ENCODE measurements around the gene CLHC1. TPM values are rescaled to one million over a fixed set of nuclear protein-coding genes. Genes with fewer than 3 reads are reported as not detected.

Gene CLHC1
- total and polyA plus RNA-seq, 2 of the 8 experiments (the other 6 are each of a cell fraction or from before 2014, with no cell fraction given), result 2.6 to 10.8 TPM

- H3K18ac ChIP-seq (ENCODE audit: extremely low read depth, low read length), result no peak overlapping the region
- POLR2A ChIA-PET (ENCODE audit: partially characterized antibody), result interaction anchor here (1.3 kb wide), 1 partner anchor 11 kb away, joined by 3 read pairs; no protein-coding TSS in a partner anchor
Observed at GRCh38 chr2:55135491-55135890, 96.6 kb downstream of the CLHC1 start.

More at GRCh38 chr2:55135491-55135890, 96.6 kb downstream of the CLHC1 start:
- CTCF ChIA-PET (ENCODE audit: partially characterized antibody), result no interaction called here
- no peak overlapping the region for H3K14ac ChIP-seq (ENCODE audit: insufficient read length)
- no peak overlapping the region for H3K9ac ChIP-seq (replicated peaks in 1 of 4; ENCODE audit: extremely low read depth in 1 of 4, low read depth in 3 of 4, low read length in 3 of 4)
- H4K5ac ChIP-seq (ENCODE audit: insufficient read length, low read depth, low read length), result no peak overlapping the region
- no peak overlapping the region for H2BK15ac ChIP-seq (ENCODE audit: low read length)
- H2BK120ac ChIP-seq (replicated peaks; ENCODE audit: low read depth, low read length), result no peak overlapping the region
- H3K27me3 ChIP-seq (replicated peaks in 1 of 4; ENCODE audit: control insufficient read depth in 3 of 4, extremely low read depth in 1 of 4, insufficient read depth in 3 of 4, low read length in 3 of 4), result no peaks in the 10 kb centered on the region
- H3K4me2 ChIP-seq (ENCODE audit: insufficient read depth in 1 of 2, low read depth in 2 of 2, low read length in 2 of 2), result no peak overlapping the region
- H3K79me2 ChIP-seq (ENCODE audit: control insufficient read depth in 1 of 2, insufficient read depth in 2 of 2, low read length in 2 of 2), result no peaks in the 10 kb centered on the region
- H4K20me1 ChIP-seq (replicated peaks in 1 of 2; ENCODE audit: control insufficient read depth in 1 of 2, insufficient read depth in 2 of 2, low read length in 2 of 2), result no peaks in the 10 kb centered on the region
- H2BK20ac ChIP-seq (ENCODE audit: low read length), result no peak overlapping the region
- peaks cover 12 to 27% (median 24%) of the 10 kb centered on the region in 4 experiments for H3K4me1 ChIP-seq (replicated peaks in 1 of 4; ENCODE audit: control insufficient read depth in 3 of 4, insufficient read depth in 4 of 4, low read length in 3 of 4)
- no peak overlapping the region; the same call in 1 of the 2 replicates for H2AK5ac ChIP-seq (ENCODE audit: low read depth, low read length)
- DNase-seq (ENCODE audit: low read depth in 1 of 2, low spot score in 2 of 2) (no peak), FAIRE-seq (no peak)
- H3K79me1 ChIP-seq (ENCODE audit: low read depth, low read length), result no peaks in the 10 kb centered on the region
- H2BK12ac ChIP-seq (ENCODE audit: low read depth, low read length), result 0 out of 2 replicates have a peak overlapping the region, but pooled peaks have one; percentile 60
- no peak overlapping the region for H3K23ac ChIP-seq (ENCODE audit: insufficient read length)
- WGBS, 2 experiments (ENCODE audit: extremely low coverage in 1 of 2, insufficient coverage in 1 of 2, insufficient read length in 1 of 2, insufficient replicate concordance in 2 of 2, low coverage in 1 of 2, low lambda C conversion rate in 2 of 2, missing lambda C conversion rate in 1 of 2), result 86% methylated on average over 2 of the region's 2 CpGs; no CpG with 5 or more reads in 1 of the 2 experiments
- no peak overlapping the region for H3K4me3 ChIP-seq (ENCODE audit: extremely low read depth in 1 of 4, insufficient read depth in 2 of 4, low read depth in 3 of 4, low read length in 4 of 4)
- no peaks in the 10 kb centered on the region for H3K9me3 ChIP-seq (ENCODE audit: insufficient read depth in 2 of 2, low read depth in 1 of 2, low read length in 1 of 2)
- TF ChIP-seq E2F6 (IDR thresholded peaks at IDR 0.05), result no peak
- no peak for TF ChIP-seq MAFK (IDR thresholded peaks at IDR 0.05; ENCODE audit: low read depth, low read length)
- TF ChIP-seq EZH2 (IDR thresholded peaks at IDR 0.05; ENCODE audit: low read depth, low read length, severe bottlenecking), result no peak
- no peak for TF ChIP-seq CHD2 (IDR thresholded peaks at IDR 0.05; ENCODE audit: low read length)
- no peak for TF ChIP-seq ZNF274 (IDR thresholded peaks at IDR 0.05; ENCODE audit: borderline replicate concordance, extremely low read depth, low read length)
- no peak overlapping the region for H3K4ac ChIP-seq (replicated peaks; ENCODE audit: insufficient read length, low read depth, low read length)
- H2AFZ ChIP-seq (ENCODE audit: low read length), result no peak overlapping the region
- no peak overlapping the region for H4K91ac ChIP-seq (replicated peaks; ENCODE audit: insufficient read length, low read length)
- H3K36me3 ChIP-seq (ENCODE audit: control insufficient read depth in 2 of 4, insufficient read depth in 4 of 4, low read length in 3 of 4), result no peaks in the 10 kb centered on the region
- no peak overlapping the region for H3K27ac ChIP-seq (ENCODE audit: low read depth, low read length)
- H3K56ac ChIP-seq (replicated peaks; ENCODE audit: insufficient read length, low read depth, low read length), result no peak overlapping the region
- no peak overlapping the region for H4K8ac ChIP-seq (ENCODE audit: extremely low read depth, insufficient read depth, low read length)
- no peak overlapping the region for H2BK5ac ChIP-seq (ENCODE audit: low read depth, low read length)
- peaks cover 2% of the 10 kb centered on the region for H3K23me2 ChIP-seq (ENCODE audit: low read depth, low read length)
